Heart right ventricle (tissue), 16 donors: ENCODE data around the gene SLC22A25. TPM values are rescaled to one million over a fixed set of nuclear protein-coding genes. Genes with fewer than 3 reads are reported as not detected.
"Not testable (repeated sequence)": the region's sequence is repeated elsewhere in the genome, so short reads cannot be mapped to it uniquely, and the experiment has no call there.

Experiments
- ATAC-seq, 8 donors: fragments of 200-7000 bp; cut with Tn5 transposase; one replicate each; pipeline ENCODE4 v1.9.1; 2020; ENCODE audit warnings: mild to moderate bottlenecking in 8 of 8, moderate library complexity in 8 of 8, moderate number of reproducible peaks in 1 of 8
- DNase-seq, 2 donors: peaks; one replicate each; pipeline ENCODE4 v3.0.0-alpha.2; 2020
- H3K27ac ChIP-seq, 10 donors: fragments of 200-600 bp; sonication (generic) in 2 of 10; one replicate each; pipeline versions ENCODE4 v1.5.0 to v1.8.0; 2020 to 2022; ENCODE audit warnings: mild to moderate bottlenecking in 3 of 10
- H3K27me3 ChIP-seq, 7 donors: fragments of 200-600 bp; one replicate each; pipeline ENCODE4 v1.8.0; 2021 to 2022; ENCODE audit warnings: mild to moderate bottlenecking in 2 of 7
- H3K36me3 ChIP-seq, 9 donors: fragments of 200-600 bp; sonication (generic) in 1 of 9; one replicate each; pipeline versions ENCODE4 v1.5.0 to v1.8.0; 2020 to 2022; ENCODE audit warnings: mild to moderate bottlenecking in 2 of 9
- H3K4me1 ChIP-seq, 9 donors: fragments of 200-600 bp; sonication (generic) in 1 of 9; one replicate each; pipeline versions ENCODE4 v1.5.0 to v1.8.0; 2020 to 2022; ENCODE audit warnings: mild to moderate bottlenecking in 4 of 9
- H3K4me3 ChIP-seq, 10 donors: fragments of 200-600 bp; sonication (generic) in 2 of 10; one replicate each; pipeline versions ENCODE4 v1.5.0 to v1.8.0; 2020 to 2022; ENCODE audit warnings: mild to moderate bottlenecking in 7 of 10, moderate library complexity in 2 of 10
- H3K9me3 ChIP-seq, 11 donors: fragments of 200-600 bp in 10 of 11; sonication (generic) in 2 of 11; one replicate each; pipeline versions ENCODE4 v1.5.0 to v1.8.0; 2013 to 2022; ENCODE audit warnings: mild to moderate bottlenecking in 2 of 11, control low read depth in 1 of 11, moderate library complexity in 1 of 11
- CTCF ChIP-seq, 9 donors: fragments of 200-600 bp; sonication (generic) in 2 of 9; IDR thresholded peaks; one replicate each; pipeline versions ENCODE4 v1.5.0 to v1.8.0; 2021 to 2022; ENCODE audit warnings: antibody characterized with exemption in 9 of 9, mild to moderate bottlenecking in 5 of 9, moderate library complexity in 1 of 9
- WGBS, 2 donors: extraction: QIAGEN DNeasy Blood & Tissue Kit; methylation state at CpG; one replicate each; pipeline ENCODE4 v1.1.7; 2013; ENCODE audit warnings: inconsistent platforms in 1 of 2; 5-methylcytosine and 5-hydroxymethylcytosine counted together
- intact Hi-C, 10 donors: fragments of 100-400 bp; cut with DNase I; formaldehyde crosslinking; loops; one replicate each; pipeline versions ENCODE4 v1.11.1 to v1.14.2; 2022
- polyA plus RNA-seq, 2 donors: library from polyadenylated mRNA; stranded (reverse); fragments of 200-250 nt; gene quantifications; one replicate each; pipeline ENCODE4 v1.2.3, GENCODE V29; 2013
- total RNA-seq, 10 donors: library from RNA; stranded (reverse); fragmentation: NEBNext Ultra II Directional in 3 of 10; extraction: Animal tissue kit (Norgen Biotek cat#: 25700) in 3 of 10; gene quantifications; one replicate each; pipeline versions ENCODE4 v1.2.1 to v1.2.4, GENCODE V29; 2021 to 2023
- donor health status: Arrhythmogenic right ventricular cardiomyopathy.
- donor health status: ischemic (EF 13 %, LVEDD 7.1; RV severe dilation, severe dysfunction).
- donor health status: healthy with polysubstance abuse.
- donor health status: DM: no; HTN: yes; CAD: no.
- donor health status: DM: no; HTN: no; CAD: no.
- donor health status: ischemic (EF 25% LVEDD 6.9; RV normal size, moderate dysfunction).
- donor health status: ischemic (EF 25% LVEDD 5.7; RV mildly dilated, moderate dysfunction).
- donor health status: healthy.
- donor health status: DM: yes; HTN: yes; CAD: no.
- donor health status: Ischemic cardiomyopathy.
- donor health status: ischemic (EF 35%, LVEDD 5.7; RV mildly dilated, moderate dysfunction).
- donor health status: nonischemic (EF 11% LVEDD 7.7; RV severe dilation, severe dysfunction).
- donor health status: DM: yes; HTN: yes; CAD: no.
- donor health status: PGD.
- donor health status: ischemic (EF 29% LVEDD 5.4; RV normal size, mild dysfunction).
- donor health status: nonischemic (EF 23%, LVEDD 6.1; RV moderate dilation, normal function).

SLC22A25 gene
- total and polyA plus RNA-seq, 12 donors = not detected

- intact Hi-C loops = no loop called here
- H3K27ac ChIP-seq = no peak overlapping the region
Observed at GRCh38 chr11:63262547-63262946, 19.1 kb upstream of the SLC22A25 start.

GRCh38 chr11:63251312-63251711, 7.9 kb upstream of the SLC22A25 start:
- intact Hi-C loops = no loop called here
- H3K27ac ChIP-seq = no peak overlapping the region
- peaks cover 0 to 8% (median 0%) of the 10 kb centered on the region in 11 donors for H3K9me3 ChIP-seq
- no peak for TF ChIP-seq CTCF (IDR thresholded peaks at IDR 0.05)
- no peak for ATAC-seq
- H3K4me3 ChIP-seq = no peak overlapping the region
- 78 to 84% methylated on average over 2 of the region's 2 CpGs for WGBS, 2 donors
- DNase-seq = no peak
- H3K4me1 ChIP-seq = no peaks in the 10 kb centered on the region
- H3K27me3 ChIP-seq = peaks cover 0 to 22% (median 4%) of the 10 kb centered on the region in 7 donors
- H3K36me3 ChIP-seq = no peaks in the 10 kb centered on the region

More at GRCh38 chr11:63262547-63262946, 19.1 kb upstream of the SLC22A25 start:
- DNase-seq = no peak
- H3K36me3 ChIP-seq = no peaks in the 10 kb centered on the region
- no peaks in the 10 kb centered on the region for H3K4me1 ChIP-seq
- WGBS, 2 donors = 47 to 56% methylated on average over 3 of the region's 3 CpGs
- no peak for ATAC-seq
- no peak overlapping the region for H3K4me3 ChIP-seq
- no peak for TF ChIP-seq CTCF (IDR thresholded peaks at IDR 0.05)
- no peaks in the 10 kb centered on the region for H3K9me3 ChIP-seq
- peaks cover 0 to 24% (median 7%) of the 10 kb centered on the region in 7 donors for H3K27me3 ChIP-seq

GRCh38 chr11:63250162-63251050, 7.0 kb upstream of the SLC22A25 start:
- Histone ChIP-seq H3K4me3 (no peak overlapping the region), H3K4me1 (no peaks in the 10 kb centered on the region), H3K27ac (no peak overlapping the region), H3K27me3 (peaks cover 0 to 28% (median 12%) of the 10 kb centered on the region in 7 donors), H3K9me3 (peaks cover 0 to 5% (median 0%) of the 10 kb centered on the region in 11 donors), H3K36me3 (no peaks in the 10 kb centered on the region)
- no peak for TF ChIP-seq CTCF (IDR thresholded peaks at IDR 0.05)
- 83 to 88% methylated on average over 5 of the region's 5 CpGs for WGBS, 2 donors
- DNase-seq = no peak
- ATAC-seq = no peak
- intact Hi-C loops = no loop called here

- no peak for TF ChIP-seq CTCF (IDR thresholded peaks at IDR 0.05)
- WGBS, 2 donors = 74 to 80% methylated on average over 3 of the region's 3 CpGs
- no peaks in the 10 kb centered on the region for H3K36me3 ChIP-seq
- H3K9me3 ChIP-seq = peaks cover 0 to 5% (median 0%) of the 10 kb centered on the region in 11 donors
- no peak for ATAC-seq
- no peak overlapping the region for H3K4me3 ChIP-seq
- no peaks in the 10 kb centered on the region for H3K4me1 ChIP-seq
- DNase-seq = no peak
- H3K27me3 ChIP-seq = peaks cover 0 to 34% (median 13%) of the 10 kb centered on the region in 7 donors
- intact Hi-C loops = no loop called here
- no peak overlapping the region for H3K27ac ChIP-seq
Observed at GRCh38 chr11:63248966-63249365, 5.6 kb upstream of the SLC22A25 start.

GRCh38 chr11:63247237-63248002, 4.0 kb upstream of the SLC22A25 start:
- H3K27ac ChIP-seq, H3K4me1 ChIP-seq, H3K36me3 ChIP-seq, H3K9me3 ChIP-seq, ATAC-seq, H3K4me3 ChIP-seq, intact Hi-C loops, DNase-seq: not testable (repeated sequence)
- WGBS, 2 donors = 68 to 70% methylated on average over 7 of the region's 7 CpGs
- peaks cover 0 to 43% (median 16%) of the 10 kb centered on the region in 7 donors for H3K27me3 ChIP-seq
